ENCODE results near the gene IMMP2L. TPM values are rescaled to one million over a fixed set of nuclear protein-coding genes. Genes with fewer than 3 reads are reported as not detected.

IMMP2L gene
- polyA plus RNA-seq, 1 of the 3 experiments (the other 2 are of a cell fraction), result 10.7 TPM

- no peaks in the 10 kb centered on the region for H3F3A ChIP-seq (replicated peaks; ENCODE audit: insufficient read depth)
- H3K36me3 ChIP-seq (replicated peaks in 1 of 2; ENCODE audit: control insufficient read depth in 1 of 2, insufficient read depth in 2 of 2, low read length in 1 of 2), result no peaks in the 10 kb centered on the region
- no peak overlapping the region for H2AFZ ChIP-seq (ENCODE audit: low read depth)
- CTCF ChIA-PET, result interaction anchor here (0.6 to 0.7 kb wide), 2 partner anchors 9 to 604 kb away, joined by 3 read pairs; no protein-coding TSS in a partner anchor
- 66% methylated on average over 3 of the region's 3 CpGs for WGBS (ENCODE audit: low lambda C conversion rate)
- POLR2A ChIA-PET, result no interaction called here
- H3K4me3 ChIP-seq (ENCODE audit: low read depth in 2 of 2, low read length in 1 of 2), result no peak overlapping the region
- peak overlapping the region in 1 of 2 experiments; percentile 55; a peak in 2 of 4 replicates for H3K27ac ChIP-seq (ENCODE audit: low read depth in 2 of 2, low read length in 1 of 2)
- no peaks in the 10 kb centered on the region for H3K27me3 ChIP-seq (ENCODE audit: insufficient read depth)
- TF ChIP-seq FOSL2 (IDR thresholded peaks at IDR 0.05; ENCODE audit: borderline replicate concordance, low read depth) (no peak), MXI1 (IDR thresholded peaks at IDR 0.05; ENCODE audit: low read depth, low read length) (no peak), MEF2A (IDR thresholded peaks at IDR 0.05; ENCODE audit: borderline replicate concordance, low read depth) (no peak), TAF1 (IDR thresholded peaks at IDR 0.05; ENCODE audit: borderline replicate concordance, low read depth, low read length) (no peak), TCF12 (IDR thresholded peaks at IDR 0.05) (no peak), TEAD4 (IDR thresholded peaks at IDR 0.05; ENCODE audit: borderline replicate concordance, insufficient read depth) (no peak), MAX (IDR thresholded peaks at IDR 0.05; ENCODE audit: low read depth) (no peak), RXRA (IDR thresholded peaks at IDR 0.05; ENCODE audit: borderline replicate concordance, low read depth) (no peak), GABPA (IDR thresholded peaks at IDR 0.05; ENCODE audit: low read depth) (no peak), FOXM1 (IDR thresholded peaks at IDR 0.05; ENCODE audit: low read depth) (no peak), SIN3A (IDR thresholded peaks at IDR 0.05; ENCODE audit: borderline replicate concordance, low read depth, low read length) (no peak), RFX5 (IDR thresholded peaks at IDR 0.05; ENCODE audit: low read length) (no peak), IRF3 (IDR thresholded peaks at IDR 0.05; ENCODE audit: low read depth, low read length) (no peak), USF2 (IDR thresholded peaks at IDR 0.05; ENCODE audit: borderline replicate concordance, low read depth, low read length) (no peak), NRF1 (IDR thresholded peaks at IDR 0.05; ENCODE audit: low read depth, low read length) (no peak), ZBTB33 (IDR thresholded peaks at IDR 0.05; ENCODE audit: borderline replicate concordance, low read depth) (no peak), JUND (IDR thresholded peaks at IDR 0.05) (no peak), RCOR1 (IDR thresholded peaks at IDR 0.05; ENCODE audit: low read length) (no peak)
- H4K20me1 ChIP-seq (ENCODE audit: insufficient read depth), result no peaks in the 10 kb centered on the region
- no peaks in the 10 kb centered on the region for H3K9me3 ChIP-seq
- H3K4me1 ChIP-seq (ENCODE audit: control insufficient read depth in 1 of 2, insufficient read depth in 2 of 2, low read depth in 1 of 2, low read length in 1 of 2), result peaks cover 0 to 7% of the 10 kb centered on the region in 2 experiments; a peak in 2 of 4 replicates
- DNase-seq, result no peak
- H3K79me2 ChIP-seq (ENCODE audit: insufficient read depth), result no peaks in the 10 kb centered on the region
- no peaks in the 10 kb centered on the region for H3K9me2 ChIP-seq
- no peak overlapping the region for H3K9ac ChIP-seq
- H3K4me2 ChIP-seq, result no peak overlapping the region
Measured at GRCh38 chr7:110786328-110786965, 775.8 kb downstream of the IMMP2L start.

Measured in SK-N-SH (cell line).